Raji (cell line): ENCODE results near the gene OSBPL2.

Source experiments
- POLR2A ChIP-seq: IDR thresholded peaks from 2 replicates; pipeline ENCODE4 v1.6.1; 2011; ENCODE audit warnings: low read depth, low read length, control low read depth; ENCODE audit not compliant: insufficient read depth

Gene OSBPL2

GRCh38 chr20:62224113-62224855, 14.0 kb upstream of the OSBPL2 start:
- TF ChIP-seq POLR2A = no peak

- TF ChIP-seq POLR2A = no peak
Measured at GRCh38 chr20:62225026-62225425, 13.3 kb upstream of the OSBPL2 start.

- TF ChIP-seq POLR2A = no peak
Measured at GRCh38 chr20:62225820-62226635, 12.3 kb upstream of the OSBPL2 start.

- no peak for TF ChIP-seq POLR2A
Measured at GRCh38 chr20:62226707-62227590, 11.4 kb upstream of the OSBPL2 start.

GRCh38 chr20:62227591-62227976, 10.7 kb upstream of the OSBPL2 start:
- no peak for TF ChIP-seq POLR2A

- TF ChIP-seq POLR2A = no peak
Measured at GRCh38 chr20:62227977-62228958, 10.1 kb upstream of the OSBPL2 start.

- no peak for TF ChIP-seq POLR2A
Measured at GRCh38 chr20:62228982-62229545, 9.3 kb upstream of the OSBPL2 start.

GRCh38 chr20:62229667-62230066, 8.7 kb upstream of the OSBPL2 start:
- no peak for TF ChIP-seq POLR2A

GRCh38 chr20:62230276-62230675, 8.0 kb upstream of the OSBPL2 start:
- no peak for TF ChIP-seq POLR2A

- TF ChIP-seq POLR2A = no peak
Measured at GRCh38 chr20:62230696-62231095, 7.6 kb upstream of the OSBPL2 start.

GRCh38 chr20:62231292-62231691, 7.0 kb upstream of the OSBPL2 start:
- no peak for TF ChIP-seq POLR2A

- TF ChIP-seq POLR2A = no peak
Measured at GRCh38 chr20:62232194-62232593, 6.1 kb upstream of the OSBPL2 start.

GRCh38 chr20:62232770-62233645, 5.3 kb upstream of the OSBPL2 start:
- TF ChIP-seq POLR2A = no peak
